VCaP (cell line): ENCODE results near the gene MAML1.

Experiments
- H3K27ac ChIP-seq: fragments of 450-650 bp; 2 replicates; pipeline ENCODE4 v1.5.1; 2017
- TF ChIP-seq, protein P1 (sequence below): fragments of 450-650 bp; conservative IDR thresholded peaks from 2 replicates; pipeline ENCODE4 v1.5.1; 2017; ENCODE audit warnings: mild to moderate bottlenecking, moderate library complexity

Gene MAML1

DNA sequence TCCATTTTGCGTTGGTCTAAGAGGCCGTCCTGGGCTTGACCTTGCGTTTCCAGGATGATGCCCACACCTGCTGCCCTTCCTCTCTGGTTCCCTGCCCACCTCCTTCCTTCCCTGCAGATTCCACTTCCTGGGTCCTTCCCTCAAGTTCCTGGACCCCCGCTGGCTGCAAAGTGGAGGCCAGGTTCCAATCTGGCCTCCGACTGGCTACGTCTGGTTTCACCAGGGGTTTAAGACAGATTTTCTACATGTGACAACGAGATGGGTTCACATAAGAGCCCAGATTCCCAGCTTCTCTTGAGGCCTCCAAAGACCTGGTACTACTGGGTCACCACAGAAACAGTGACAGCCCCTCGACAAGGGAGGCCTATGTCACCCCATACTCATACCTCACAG is 71.9 kb downstream of the MAML1 start:
- TF ChIP-seq, protein P1, sequence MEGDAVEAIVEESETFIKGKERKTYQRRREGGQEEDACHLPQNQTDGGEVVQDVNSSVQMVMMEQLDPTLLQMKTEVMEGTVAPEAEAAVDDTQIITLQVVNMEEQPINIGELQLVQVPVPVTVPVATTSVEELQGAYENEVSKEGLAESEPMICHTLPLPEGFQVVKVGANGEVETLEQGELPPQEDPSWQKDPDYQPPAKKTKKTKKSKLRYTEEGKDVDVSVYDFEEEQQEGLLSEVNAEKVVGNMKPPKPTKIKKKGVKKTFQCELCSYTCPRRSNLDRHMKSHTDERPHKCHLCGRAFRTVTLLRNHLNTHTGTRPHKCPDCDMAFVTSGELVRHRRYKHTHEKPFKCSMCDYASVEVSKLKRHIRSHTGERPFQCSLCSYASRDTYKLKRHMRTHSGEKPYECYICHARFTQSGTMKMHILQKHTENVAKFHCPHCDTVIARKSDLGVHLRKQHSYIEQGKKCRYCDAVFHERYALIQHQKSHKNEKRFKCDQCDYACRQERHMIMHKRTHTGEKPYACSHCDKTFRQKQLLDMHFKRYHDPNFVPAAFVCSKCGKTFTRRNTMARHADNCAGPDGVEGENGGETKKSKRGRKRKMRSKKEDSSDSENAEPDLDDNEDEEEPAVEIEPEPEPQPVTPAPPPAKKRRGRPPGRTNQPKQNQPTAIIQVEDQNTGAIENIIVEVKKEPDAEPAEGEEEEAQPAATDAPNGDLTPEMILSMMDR: no peak
- peak overlapping the region; percentile 100 for H3K27ac ChIP-seq

DNA sequence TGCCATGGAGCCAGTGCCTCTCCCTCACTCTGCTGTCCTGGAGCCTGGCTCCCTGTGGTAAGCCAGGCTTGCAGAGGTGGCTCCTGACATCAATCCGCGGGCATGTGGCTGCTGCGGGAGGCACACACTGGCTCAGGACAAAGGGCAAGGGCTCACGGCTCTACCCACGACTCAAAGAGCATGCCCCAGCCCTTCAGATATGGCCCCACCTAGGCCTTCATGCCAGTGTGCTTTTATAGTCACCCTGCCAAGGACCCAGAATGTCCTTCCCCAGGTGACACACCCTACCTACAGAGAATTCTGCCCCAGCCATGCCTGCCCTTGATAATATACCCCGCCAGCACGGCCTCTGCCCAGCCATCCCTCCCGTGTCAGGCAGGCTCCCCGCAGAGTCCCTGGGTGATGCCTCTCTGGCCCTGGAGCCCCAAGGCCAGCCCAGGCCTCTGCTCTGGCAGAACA is 72.5 kb downstream of the MAML1 start:
- TF ChIP-seq, protein P1: no peak
- H3K27ac ChIP-seq: peak overlapping the region; percentile 100

DNA sequence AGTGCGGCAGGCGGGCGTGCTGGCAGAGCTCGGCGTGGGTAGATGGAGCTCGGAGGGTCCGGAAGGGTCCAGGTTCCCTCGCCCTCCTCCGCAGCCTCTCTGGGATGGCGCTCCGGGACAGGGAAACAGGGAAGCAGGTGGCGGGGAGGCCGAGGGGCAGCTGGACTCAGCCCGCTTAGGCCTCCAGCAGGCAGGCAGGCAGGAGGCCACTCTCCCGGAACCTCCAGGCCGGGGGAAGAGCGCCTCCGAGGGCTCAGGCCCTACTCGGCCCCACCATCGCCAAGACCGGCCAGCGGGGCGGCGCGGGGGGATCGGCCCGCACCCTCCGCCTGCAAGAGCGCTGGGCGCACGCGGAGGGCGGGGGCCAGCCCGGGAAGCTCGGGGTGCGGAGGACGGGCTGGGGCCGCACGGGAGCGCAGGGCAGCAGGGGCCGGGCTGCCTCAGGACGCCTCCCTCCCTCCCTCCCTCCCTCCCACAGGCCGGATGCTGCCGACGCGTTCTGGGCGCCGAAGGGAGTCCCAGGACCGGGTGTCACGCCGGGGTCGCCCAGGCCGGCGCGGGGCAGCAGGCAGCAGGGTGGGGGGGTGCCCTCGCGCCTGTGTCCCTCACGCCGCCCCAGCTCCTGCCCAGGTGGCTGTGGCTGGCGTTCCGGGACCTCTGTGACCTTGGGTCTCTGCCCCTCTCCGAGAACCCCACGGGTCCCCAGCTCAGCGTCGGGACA is 73.1 kb downstream of the MAML1 start:
- TF ChIP-seq, protein P1: 0 out of 2 replicates have a peak, but pooled peaks have one; percentile 12
- H3K27ac ChIP-seq: peak overlapping the region; percentile 100

DNA sequence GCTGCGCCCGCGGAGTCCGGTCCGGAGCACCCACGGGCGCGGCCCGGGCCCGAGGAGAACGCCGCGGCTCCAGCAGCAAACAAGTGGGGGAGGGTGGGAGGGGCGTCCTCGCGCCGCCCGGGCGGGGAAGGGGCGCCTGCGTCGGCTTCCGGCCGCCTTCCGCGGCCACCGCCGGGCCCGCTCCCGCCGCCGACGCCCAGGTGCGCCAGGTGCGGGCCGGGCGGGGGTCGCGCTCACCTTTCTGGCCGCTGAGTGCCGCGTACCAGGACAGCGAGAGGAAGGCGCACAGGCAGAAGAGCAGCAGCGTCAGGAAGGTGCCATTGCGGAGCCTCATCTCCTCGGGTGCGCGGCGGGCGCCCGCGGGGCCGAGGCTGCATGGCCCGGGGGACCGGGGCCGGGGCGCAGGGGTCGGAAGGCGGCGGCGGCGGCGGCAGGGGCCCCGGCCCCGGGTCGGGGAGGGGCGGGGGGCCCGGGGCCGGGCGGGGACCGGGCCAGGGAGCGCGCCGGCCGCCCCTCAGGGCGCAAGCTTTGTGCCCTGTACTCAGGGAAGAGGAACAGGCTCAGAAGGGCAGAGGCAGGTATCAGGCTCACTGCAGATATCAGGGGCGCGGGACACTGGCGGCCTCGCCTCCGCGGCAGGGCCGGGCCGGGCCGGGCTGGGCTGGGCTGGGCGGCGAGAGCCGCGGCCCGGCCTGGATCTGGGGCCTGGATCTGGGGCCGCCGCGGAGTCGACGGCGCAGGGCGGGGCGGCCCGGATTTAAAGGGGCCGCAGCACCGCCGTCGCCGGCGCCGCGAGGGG is 73.8 kb downstream of the MAML1 start, which contains the start of gene MGAT4B:
TSS of gene MGAT4B (minus strand) at position 617 of the 799 bp plus-strand sequence. CDS start at position 334, 283 bp downstream.
- peak within 1 kb of the TSS; percentile 100 for H3K27ac ChIP-seq
- TF ChIP-seq, protein P1: no peak

DNA sequence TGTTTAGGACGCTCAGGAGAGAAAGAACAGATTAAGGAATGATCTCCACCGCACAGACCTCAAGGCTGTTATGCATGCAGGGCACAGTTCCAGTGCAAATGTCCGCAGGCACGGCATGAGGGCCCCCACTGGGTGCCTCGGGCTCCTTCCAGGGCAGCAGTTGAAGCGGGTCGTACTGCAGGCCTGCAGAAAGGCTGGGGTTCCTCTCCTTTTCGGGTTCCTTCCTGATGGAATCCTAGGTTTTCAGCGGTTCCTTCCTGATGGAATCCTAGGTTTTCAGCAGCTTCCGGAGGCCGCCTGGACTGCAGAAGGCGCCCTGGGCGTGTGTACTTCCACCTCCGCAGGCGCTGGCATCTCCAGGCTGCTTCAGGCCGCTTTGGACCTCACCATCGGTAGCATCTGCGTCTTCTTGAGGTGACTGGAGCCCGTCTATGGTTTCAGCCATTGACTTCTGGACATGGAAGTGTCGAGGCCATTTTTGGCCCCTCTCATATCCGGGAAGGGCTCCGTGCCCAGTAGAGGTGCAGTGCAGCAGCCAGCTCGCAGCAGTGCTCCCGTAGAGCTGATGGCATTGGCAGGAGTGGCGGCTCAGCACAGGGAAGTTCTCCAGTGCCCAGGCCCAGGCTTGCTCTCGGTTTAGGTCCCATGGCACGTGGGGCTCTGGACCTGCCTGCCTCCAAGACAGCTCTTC is 79.7 kb downstream of the MAML1 start:
- TF ChIP-seq, protein P1: no peak
- H3K27ac ChIP-seq: no peak overlapping the region

DNA sequence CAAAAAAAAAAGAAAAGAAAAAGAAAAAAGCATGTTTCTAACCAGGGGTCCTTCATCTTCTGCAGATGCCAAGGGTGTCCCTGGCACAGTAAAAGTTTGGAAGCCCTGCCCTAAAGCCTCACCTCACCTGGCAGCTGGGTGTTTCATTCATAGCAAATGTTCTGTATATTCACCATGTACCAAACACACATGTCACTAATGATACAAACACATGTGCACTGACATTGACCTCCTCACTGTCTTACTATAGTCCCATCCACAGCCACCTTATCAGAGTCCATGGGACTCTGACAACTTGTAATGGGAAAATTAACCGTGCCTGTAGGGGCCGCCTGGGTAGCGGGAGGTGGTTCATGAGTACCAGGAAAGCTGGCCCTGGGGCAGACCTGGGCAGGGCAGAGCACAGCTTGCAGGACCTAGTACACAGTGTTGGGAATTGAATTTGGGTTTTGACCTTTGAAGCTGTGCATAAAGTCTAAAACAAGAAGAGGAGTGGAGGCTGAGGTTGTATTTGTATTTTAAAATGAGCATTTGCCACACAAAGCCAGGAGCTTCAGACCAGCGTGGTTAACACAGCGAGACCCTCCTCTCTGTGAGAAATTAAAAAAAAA is 80.5 kb downstream of the MAML1 start:
- TF ChIP-seq, protein P1: no peak
- no peak overlapping the region for H3K27ac ChIP-seq
